ENCODE results near the gene SLC35F3.

DNA sequence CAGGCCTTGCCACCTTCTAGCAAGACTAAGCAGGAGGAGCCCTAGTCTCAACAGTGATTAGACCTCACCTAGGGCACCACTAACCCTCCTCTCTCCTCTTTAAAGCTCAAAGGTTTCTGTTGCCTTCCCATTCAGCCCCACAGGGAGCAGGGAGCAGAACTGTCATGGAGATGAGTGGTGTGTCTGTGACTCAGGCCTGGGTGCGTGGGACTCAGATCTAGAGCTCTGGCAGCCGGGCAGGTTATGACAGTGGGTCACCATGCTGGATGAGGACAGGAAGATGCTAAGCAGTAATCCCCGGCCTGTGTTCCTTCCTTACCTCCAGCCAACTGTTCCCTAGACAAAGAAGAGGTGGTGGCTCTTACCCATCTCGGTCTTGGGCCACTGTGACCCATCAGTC is 408.7 kb downstream of the SLC35F3 start:
- TF ChIP-seq POLR2A (IDR thresholded peaks at IDR 0.05) (no peak), POLR2AphosphoS5 (IDR thresholded peaks at IDR 0.05; ENCODE audit: insufficient read depth in 1 of 2, low read depth in 1 of 2) (no peak)
- TF ChIP-seq, protein P1, sequence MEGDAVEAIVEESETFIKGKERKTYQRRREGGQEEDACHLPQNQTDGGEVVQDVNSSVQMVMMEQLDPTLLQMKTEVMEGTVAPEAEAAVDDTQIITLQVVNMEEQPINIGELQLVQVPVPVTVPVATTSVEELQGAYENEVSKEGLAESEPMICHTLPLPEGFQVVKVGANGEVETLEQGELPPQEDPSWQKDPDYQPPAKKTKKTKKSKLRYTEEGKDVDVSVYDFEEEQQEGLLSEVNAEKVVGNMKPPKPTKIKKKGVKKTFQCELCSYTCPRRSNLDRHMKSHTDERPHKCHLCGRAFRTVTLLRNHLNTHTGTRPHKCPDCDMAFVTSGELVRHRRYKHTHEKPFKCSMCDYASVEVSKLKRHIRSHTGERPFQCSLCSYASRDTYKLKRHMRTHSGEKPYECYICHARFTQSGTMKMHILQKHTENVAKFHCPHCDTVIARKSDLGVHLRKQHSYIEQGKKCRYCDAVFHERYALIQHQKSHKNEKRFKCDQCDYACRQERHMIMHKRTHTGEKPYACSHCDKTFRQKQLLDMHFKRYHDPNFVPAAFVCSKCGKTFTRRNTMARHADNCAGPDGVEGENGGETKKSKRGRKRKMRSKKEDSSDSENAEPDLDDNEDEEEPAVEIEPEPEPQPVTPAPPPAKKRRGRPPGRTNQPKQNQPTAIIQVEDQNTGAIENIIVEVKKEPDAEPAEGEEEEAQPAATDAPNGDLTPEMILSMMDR (IDR thresholded peaks at IDR 0.05) = no peak
